ENCODE results near the gene KIRREL1.

KIRREL1 gene

DNA sequence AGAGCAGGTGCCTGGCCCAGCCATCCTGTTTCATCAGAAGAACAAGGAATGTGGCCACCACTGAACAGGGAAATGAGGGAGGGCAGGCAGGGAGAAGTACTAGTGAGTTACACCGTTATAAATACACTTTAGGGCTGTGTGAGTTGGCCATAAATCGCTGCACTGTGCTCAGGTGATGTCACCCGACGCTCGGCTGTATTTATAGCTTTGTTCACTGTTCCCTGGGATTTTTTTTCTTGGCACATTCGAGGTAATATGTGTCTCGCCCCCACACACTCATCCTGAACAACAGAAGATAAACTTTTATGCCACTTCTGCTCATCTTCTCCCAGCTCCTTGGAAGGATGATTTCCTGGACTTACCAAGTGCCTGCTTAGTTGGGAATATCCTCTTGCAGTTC, 9.0 kb upstream of the KIRREL1 start:
- no peak overlapping the region for H3K4me3 ChIP-seq (ENCODE audit: low read depth in 1 of 2, low read length in 1 of 2)
- H3K27me3 ChIP-seq = peaks cover 23% of the 10 kb centered on the region
- H3K27ac ChIP-seq = no peak overlapping the region
- H3K4me1 ChIP-seq (ENCODE audit: control insufficient read depth in 1 of 2, insufficient read depth in 1 of 2, low read depth in 1 of 2, low read length in 1 of 2) = no peaks in the 10 kb centered on the region
- TF ChIP-seq, protein P1, sequence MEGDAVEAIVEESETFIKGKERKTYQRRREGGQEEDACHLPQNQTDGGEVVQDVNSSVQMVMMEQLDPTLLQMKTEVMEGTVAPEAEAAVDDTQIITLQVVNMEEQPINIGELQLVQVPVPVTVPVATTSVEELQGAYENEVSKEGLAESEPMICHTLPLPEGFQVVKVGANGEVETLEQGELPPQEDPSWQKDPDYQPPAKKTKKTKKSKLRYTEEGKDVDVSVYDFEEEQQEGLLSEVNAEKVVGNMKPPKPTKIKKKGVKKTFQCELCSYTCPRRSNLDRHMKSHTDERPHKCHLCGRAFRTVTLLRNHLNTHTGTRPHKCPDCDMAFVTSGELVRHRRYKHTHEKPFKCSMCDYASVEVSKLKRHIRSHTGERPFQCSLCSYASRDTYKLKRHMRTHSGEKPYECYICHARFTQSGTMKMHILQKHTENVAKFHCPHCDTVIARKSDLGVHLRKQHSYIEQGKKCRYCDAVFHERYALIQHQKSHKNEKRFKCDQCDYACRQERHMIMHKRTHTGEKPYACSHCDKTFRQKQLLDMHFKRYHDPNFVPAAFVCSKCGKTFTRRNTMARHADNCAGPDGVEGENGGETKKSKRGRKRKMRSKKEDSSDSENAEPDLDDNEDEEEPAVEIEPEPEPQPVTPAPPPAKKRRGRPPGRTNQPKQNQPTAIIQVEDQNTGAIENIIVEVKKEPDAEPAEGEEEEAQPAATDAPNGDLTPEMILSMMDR (IDR thresholded peaks at IDR 0.05) = no peak
- H3K9me3 ChIP-seq = no peaks in the 10 kb centered on the region
- no peaks in the 10 kb centered on the region for H3K36me3 ChIP-seq

DNA sequence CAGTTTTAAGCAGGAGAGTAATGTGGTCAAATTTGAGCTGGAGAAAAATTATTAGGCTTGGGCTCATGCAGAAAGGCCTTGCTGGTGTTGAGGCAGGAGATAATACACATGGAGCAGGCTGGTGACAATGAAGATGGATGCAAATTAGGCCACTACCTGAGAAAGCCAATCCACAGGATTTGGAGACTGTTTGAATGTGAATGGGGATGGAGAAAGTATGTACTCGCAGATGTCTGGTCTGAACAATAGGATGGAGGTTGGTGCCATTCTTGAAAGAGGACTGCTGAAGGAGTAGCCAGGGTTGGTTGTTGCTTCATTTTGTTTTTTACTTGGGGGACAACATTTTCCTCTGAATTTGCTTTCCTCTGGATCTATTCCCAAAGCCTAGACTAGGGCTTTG, 8.0 kb upstream of the KIRREL1 start:
- H3K4me3 ChIP-seq (ENCODE audit: low read depth in 1 of 2, low read length in 1 of 2) = no peak overlapping the region
- no peaks in the 10 kb centered on the region for H3K36me3 ChIP-seq
- peaks cover 24% of the 10 kb centered on the region for H3K27me3 ChIP-seq
- no peaks in the 10 kb centered on the region for H3K4me1 ChIP-seq (ENCODE audit: control insufficient read depth in 1 of 2, insufficient read depth in 1 of 2, low read depth in 1 of 2, low read length in 1 of 2)
- H3K27ac ChIP-seq = no peak overlapping the region
- TF ChIP-seq, protein P1 (IDR thresholded peaks at IDR 0.05) = no peak
- H3K9me3 ChIP-seq = no peaks in the 10 kb centered on the region

DNA sequence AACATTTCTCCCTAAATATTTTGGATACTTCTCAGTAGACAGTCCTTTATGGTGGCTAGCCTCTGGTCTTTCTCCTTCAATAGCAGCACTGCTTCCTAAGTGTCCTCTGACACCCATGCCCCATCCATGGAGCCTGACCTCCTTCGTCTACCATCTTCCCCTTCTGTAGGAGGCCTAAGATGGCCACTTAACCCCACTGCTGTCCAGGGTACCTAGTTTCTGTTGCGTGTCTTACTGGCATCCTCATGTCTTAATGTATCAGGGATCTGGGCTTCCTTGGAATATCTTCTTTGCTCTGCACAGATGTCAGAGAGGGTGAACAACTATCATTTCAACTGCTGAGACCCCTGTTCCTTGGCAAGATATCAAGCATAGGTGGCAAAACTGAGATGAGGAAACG, 5.4 kb upstream of the KIRREL1 start:
- no peaks in the 10 kb centered on the region for H3K9me3 ChIP-seq
- no peaks in the 10 kb centered on the region for H3K4me1 ChIP-seq (ENCODE audit: control insufficient read depth in 1 of 2, insufficient read depth in 1 of 2, low read depth in 1 of 2, low read length in 1 of 2)
- H3K27me3 ChIP-seq = peaks cover 48% of the 10 kb centered on the region
- TF ChIP-seq, protein P1 (IDR thresholded peaks at IDR 0.05) = no peak
- no peak overlapping the region for H3K27ac ChIP-seq
- H3K4me3 ChIP-seq (ENCODE audit: low read depth in 1 of 2, low read length in 1 of 2) = no peak overlapping the region
- H3K36me3 ChIP-seq = no peaks in the 10 kb centered on the region

DNA sequence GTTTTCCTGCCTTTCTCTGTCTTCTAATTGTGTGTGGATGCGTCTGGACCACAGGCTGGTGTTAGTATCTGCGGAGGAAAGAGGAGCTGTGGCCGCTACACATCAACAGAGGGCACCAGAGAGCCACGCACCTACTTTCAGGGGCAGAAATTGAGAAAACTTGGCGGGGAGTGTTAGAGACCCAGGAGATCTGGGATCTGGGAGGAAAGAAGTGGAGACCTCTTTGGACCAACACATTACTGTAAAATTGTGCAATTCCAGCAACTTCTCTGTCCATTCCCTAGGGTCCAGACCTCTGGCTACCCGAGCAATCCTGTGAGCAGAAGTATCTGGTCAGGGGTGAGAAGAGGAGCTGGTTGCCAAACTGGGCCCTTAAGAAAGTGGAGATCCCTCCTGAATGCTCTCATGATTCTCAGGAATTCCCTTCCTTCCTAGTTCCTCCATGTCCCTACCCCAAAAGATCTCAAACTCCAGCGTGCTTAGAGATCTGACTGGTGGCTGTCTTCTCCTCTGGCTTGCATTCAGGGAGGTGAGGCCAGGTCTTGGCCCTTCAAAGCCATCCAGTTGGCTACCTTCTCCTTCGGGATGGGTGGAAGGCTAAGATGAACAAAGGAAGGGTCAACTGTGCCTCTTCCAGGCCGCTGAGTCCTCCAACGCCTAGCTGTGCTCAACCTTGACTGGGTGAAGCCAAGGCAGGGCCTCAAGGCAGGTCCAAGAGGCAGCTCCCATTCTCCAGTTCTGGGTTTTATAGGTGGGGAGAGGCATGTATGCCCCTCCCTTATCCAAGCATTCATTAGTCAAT, 1.2 kb upstream of the KIRREL1 start:
- no peak overlapping the region for H3K4me3 ChIP-seq (ENCODE audit: low read depth in 1 of 2, low read length in 1 of 2)
- TF ChIP-seq, protein P1 (IDR thresholded peaks at IDR 0.05) = no peak
- no peaks in the 10 kb centered on the region for H3K36me3 ChIP-seq
- H3K27ac ChIP-seq = no peak overlapping the region
- peaks cover 91% of the 10 kb centered on the region for H3K27me3 ChIP-seq
- peaks cover 0 to 5% of the 10 kb centered on the region in 2 experiments for H3K4me1 ChIP-seq (ENCODE audit: control insufficient read depth in 1 of 2, insufficient read depth in 1 of 2, low read depth in 1 of 2, low read length in 1 of 2)
- no peaks in the 10 kb centered on the region for H3K9me3 ChIP-seq

DNA sequence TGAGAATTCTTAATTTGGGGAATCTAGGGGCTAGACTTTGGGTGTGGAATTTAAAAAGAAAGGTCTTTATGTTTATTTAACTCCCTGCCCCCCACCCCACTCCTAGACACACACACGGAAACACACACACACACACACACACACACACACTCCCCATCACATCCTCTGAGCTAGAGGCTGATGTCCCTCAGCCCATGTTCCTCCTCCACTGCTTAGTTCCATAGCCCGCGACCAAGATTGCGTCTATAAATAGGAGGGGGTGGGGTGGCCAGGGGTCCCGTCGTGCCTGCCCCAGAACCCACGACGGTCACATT, 655 bp upstream of the KIRREL1 start:
- Histone ChIP-seq H3K27me3 (peaks cover 95% of the 10 kb centered on the region), H3K4me1 (ENCODE audit: control insufficient read depth in 1 of 2, insufficient read depth in 1 of 2, low read depth in 1 of 2, low read length in 1 of 2) (peaks cover 0 to 5% of the 10 kb centered on the region in 2 experiments), H3K9me3 (no peaks in the 10 kb centered on the region), H3K36me3 (no peaks in the 10 kb centered on the region), H3K4me3 (ENCODE audit: low read depth in 1 of 2, low read length in 1 of 2) (no peak overlapping the region), H3K27ac (no peak overlapping the region)
- TF ChIP-seq, protein P1 (IDR thresholded peaks at IDR 0.05) = no peak

All from neutrophil (primary cell).